HG03175 (cell line): ENCODE measurements around the gene CDKAL1.
"Not testable (repeated sequence)": the region's sequence is repeated elsewhere in the genome, so short reads cannot be mapped to it uniquely, and the experiment has no call there.

ENCODE experiments used
- ATAC-seq: cut with Tn5 transposase; IDR thresholded peaks from one replicate; pipeline ENCODE4 v1.9.1; 2021; ENCODE audit warnings: mild to moderate bottlenecking, moderate library complexity; ENCODE audit not compliant: unreplicated experiment

Gene CDKAL1

GRCh38 chr6:21087188-21087587, 552.9 kb downstream of the CDKAL1 start:
- no peak for ATAC-seq

GRCh38 chr6:21091411-21091810, 557.2 kb downstream of the CDKAL1 start:
- ATAC-seq: no peak

- ATAC-seq: not testable (repeated sequence)
Measured at GRCh38 chr6:21092231-21092772, 558.0 kb downstream of the CDKAL1 start.

- no peak for ATAC-seq
Measured at GRCh38 chr6:21095462-21095861, 561.2 kb downstream of the CDKAL1 start.

GRCh38 chr6:21098134-21098533, 563.9 kb downstream of the CDKAL1 start:
- ATAC-seq: no peak

- ATAC-seq: no peak
Measured at GRCh38 chr6:21098744-21099143, 564.5 kb downstream of the CDKAL1 start.

- ATAC-seq: no peak
Measured at GRCh38 chr6:21099338-21100314, 565.4 kb downstream of the CDKAL1 start.

GRCh38 chr6:21100991-21101390, 566.7 kb downstream of the CDKAL1 start:
- ATAC-seq: no peak

GRCh38 chr6:21101694-21102093, 567.4 kb downstream of the CDKAL1 start:
- ATAC-seq: no peak

GRCh38 chr6:21102201-21102600, 567.9 kb downstream of the CDKAL1 start:
- no peak for ATAC-seq

GRCh38 chr6:21102624-21103023, 568.4 kb downstream of the CDKAL1 start:
- ATAC-seq: no peak

GRCh38 chr6:21103626-21104224, 569.5 kb downstream of the CDKAL1 start:
- no peak for ATAC-seq

GRCh38 chr6:21104288-21104687, 570.0 kb downstream of the CDKAL1 start:
- no peak for ATAC-seq

- ATAC-seq: no peak
Measured at GRCh38 chr6:21107796-21108195, 573.5 kb downstream of the CDKAL1 start.

GRCh38 chr6:21109391-21110178, 575.3 kb downstream of the CDKAL1 start:
- no peak for ATAC-seq

- ATAC-seq: no peak
Measured at GRCh38 chr6:21110684-21111083, 576.4 kb downstream of the CDKAL1 start.

GRCh38 chr6:21111093-21111725, 577.0 kb downstream of the CDKAL1 start:
- ATAC-seq: no peak

- ATAC-seq: no peak
Measured at GRCh38 chr6:21115111-21115510, 580.9 kb downstream of the CDKAL1 start.

- no peak for ATAC-seq
Measured at GRCh38 chr6:21116736-21117135, 582.5 kb downstream of the CDKAL1 start.

GRCh38 chr6:21118216-21118780, 584.0 kb downstream of the CDKAL1 start:
- ATAC-seq: no peak
